KOPT-K1 (cell line): ENCODE data around the gene ARHGEF28.

ENCODE experiments used
- H3K27ac ChIP-seq: fragments of 200-600 bp; sonication (generic); 2 replicates; pipeline ENCODE4 v1.5.1; 2016; ENCODE audit warnings: antibody characterized with exemption, mild to moderate bottlenecking, low read depth, low read length; ENCODE audit not compliant: poor library complexity, severe bottlenecking
- H3K36me3 ChIP-seq: fragments of 200-600 bp; sonication (generic); 2 replicates; pipeline ENCODE4 v1.5.1; 2017; ENCODE audit warnings: antibody characterized with exemption, mild to moderate bottlenecking, low read length, moderate library complexity; ENCODE audit not compliant: insufficient read depth
- H3K9me3 ChIP-seq: fragments of 200-600 bp; sonication (generic); 2 replicates; pipeline ENCODE4 v1.5.1; 2017; ENCODE audit warnings: antibody characterized with exemption, low read length, mild to moderate bottlenecking; ENCODE audit not compliant: insufficient read depth, poor library complexity, severe bottlenecking

The ARHGEF28 gene

GRCh38 chr5:73663860-73664240, 37.9 kb downstream of the ARHGEF28 start:
- Histone ChIP-seq H3K36me3 (no peaks in the 10 kb centered on the region), H3K27ac (no peak overlapping the region), H3K9me3 (no peaks in the 10 kb centered on the region)

GRCh38 chr5:73664796-73665195, 38.8 kb downstream of the ARHGEF28 start:
- Histone ChIP-seq H3K9me3 (no peaks in the 10 kb centered on the region), H3K36me3 (no peaks in the 10 kb centered on the region), H3K27ac (no peak overlapping the region)

GRCh38 chr5:73666891-73667290, 40.9 kb downstream of the ARHGEF28 start:
- H3K36me3 ChIP-seq, result no peaks in the 10 kb centered on the region

GRCh38 chr5:73668017-73668416, 42.0 kb downstream of the ARHGEF28 start:
- H3K36me3 ChIP-seq, result no peaks in the 10 kb centered on the region
- no peaks in the 10 kb centered on the region for H3K9me3 ChIP-seq
- H3K27ac ChIP-seq, result no peak overlapping the region

More at GRCh38 chr5:73666891-73667290, 40.9 kb downstream of the ARHGEF28 start:
- no peak overlapping the region for H3K27ac ChIP-seq
- no peaks in the 10 kb centered on the region for H3K9me3 ChIP-seq

- H3K27ac ChIP-seq, result no peak overlapping the region
- no peaks in the 10 kb centered on the region for H3K9me3 ChIP-seq
- H3K36me3 ChIP-seq, result no peaks in the 10 kb centered on the region
These were observed 42.6 kb downstream of the ARHGEF28 start for GRCh38 chr5:73668486-73669111.

GRCh38 chr5:73670731-73671130, 44.7 kb downstream of the ARHGEF28 start:
- H3K9me3 ChIP-seq, result no peaks in the 10 kb centered on the region
- no peaks in the 10 kb centered on the region for H3K36me3 ChIP-seq
- H3K27ac ChIP-seq, result no peak overlapping the region

GRCh38 chr5:73672132-73672531, 46.1 kb downstream of the ARHGEF28 start:
- no peaks in the 10 kb centered on the region for H3K9me3 ChIP-seq
- H3K36me3 ChIP-seq, result no peaks in the 10 kb centered on the region
- H3K27ac ChIP-seq, result no peak overlapping the region

GRCh38 chr5:73673161-73673591, 47.2 kb downstream of the ARHGEF28 start:
- H3K9me3 ChIP-seq, result no peaks in the 10 kb centered on the region
- no peaks in the 10 kb centered on the region for H3K36me3 ChIP-seq
- H3K27ac ChIP-seq, result no peak overlapping the region

GRCh38 chr5:73674669-73675004, 48.6 kb downstream of the ARHGEF28 start:
- Histone ChIP-seq H3K36me3 (no peaks in the 10 kb centered on the region), H3K9me3 (no peaks in the 10 kb centered on the region), H3K27ac (no peak overlapping the region)

GRCh38 chr5:73678322-73678740, 52.3 kb downstream of the ARHGEF28 start:
- Histone ChIP-seq H3K27ac (no peak overlapping the region), H3K9me3 (no peaks in the 10 kb centered on the region), H3K36me3 (no peaks in the 10 kb centered on the region)

- Histone ChIP-seq H3K9me3 (no peaks in the 10 kb centered on the region), H3K27ac (no peak overlapping the region), H3K36me3 (no peaks in the 10 kb centered on the region)
These were observed 52.8 kb downstream of the ARHGEF28 start for GRCh38 chr5:73678807-73679206.

- no peak overlapping the region for H3K27ac ChIP-seq
- no peaks in the 10 kb centered on the region for H3K36me3 ChIP-seq
- H3K9me3 ChIP-seq, result no peaks in the 10 kb centered on the region
These were observed 56.2 kb downstream of the ARHGEF28 start for GRCh38 chr5:73682176-73682575.

- no peaks in the 10 kb centered on the region for H3K36me3 ChIP-seq
- H3K9me3 ChIP-seq, result no peaks in the 10 kb centered on the region
- H3K27ac ChIP-seq, result no peak overlapping the region
These were observed 58.7 kb downstream of the ARHGEF28 start for GRCh38 chr5:73684691-73685090.

- no peaks in the 10 kb centered on the region for H3K36me3 ChIP-seq
- H3K27ac ChIP-seq, result no peak overlapping the region
- H3K9me3 ChIP-seq, result no peaks in the 10 kb centered on the region
These were observed 60.9 kb downstream of the ARHGEF28 start for GRCh38 chr5:73686912-73687311.

GRCh38 chr5:73687357-73687756, 61.4 kb downstream of the ARHGEF28 start:
- Histone ChIP-seq H3K36me3 (no peaks in the 10 kb centered on the region), H3K27ac (no peak overlapping the region), H3K9me3 (no peaks in the 10 kb centered on the region)

GRCh38 chr5:73690015-73690414, 64.0 kb downstream of the ARHGEF28 start:
- H3K9me3 ChIP-seq, result no peaks in the 10 kb centered on the region
- H3K36me3 ChIP-seq, result no peaks in the 10 kb centered on the region
- no peak overlapping the region for H3K27ac ChIP-seq
